HCT116 (cell line): Measurements from ENCODE around the gene TOPBP1. TPM values are rescaled to one million over a fixed set of nuclear protein-coding genes. Genes with fewer than 3 reads are reported as not detected.

ENCODE experiments used
- ATAC-seq: fragments of 200-7000 bp; cut with Tn5 transposase; 2 replicates; pipeline ENCODE4 v1.9.1; 2020; ENCODE audit warnings: mild to moderate bottlenecking, moderate library complexity
- BruUV-seq: library from RNA; stranded (reverse); fragments of 400-500 nt; replicated peaks from 2 replicates; lab custom pipeline; 2021; lab: Mats Ljungman, UMichigan
- CTCF ChIA-PET: fragments of 300-600 bp; sonication (Branson Sonifier 250); formaldehyde crosslinking; loops from one replicate; lab custom pipeline; 2021; ENCODE audit warnings: antibody characterized with exemption; lab: Charles Lee
- POLR2A ChIA-PET: fragments of 300-600, 350-600 bp; sonication (Branson Sonifier 250); formaldehyde crosslinking; loops from one replicate; lab custom pipeline; 2021; ENCODE audit warnings: antibody characterized with exemption; lab: Charles Lee
- RAD21 ChIA-PET, 2 experiments: fragments of 300-600 bp; sonication (Branson Sonifier 250); formaldehyde crosslinking; loops; one replicate each; lab custom pipeline; 2023; ENCODE audit warnings: low total read pairs in 2 of 2; ENCODE audit not compliant: uncharacterized antibody in 2 of 2, unreplicated experiment in 2 of 2, low non-redundant PET in 1 of 2; lab: Charles Lee
- DNase-seq: peaks from one replicate; pipeline ENCODE4 v3.0.0-alpha.2; 2010; ENCODE audit warnings: low read depth, low spot score
- H2AFZ ChIP-seq: fragments of 200-600 bp; shearing (Covaris generic), sonication (generic); 2 replicates; pipeline ENCODE4 v1.6.1; 2017; ENCODE audit warnings: low read depth, mixed run types, mixed read lengths, antibody characterized with exemption, low read length; ENCODE audit not compliant: poor library complexity, severe bottlenecking
- H3K27ac ChIP-seq: 2 replicates; pipeline ENCODE4 v1.5.1; 2012; ENCODE audit warnings: low read depth, low read length
- H3K27me3 ChIP-seq: fragments of 200-600 bp; sonication (generic); 2 replicates; pipeline ENCODE4 v1.6.1; 2016; ENCODE audit warnings: mixed run types, low read length, mixed read lengths; ENCODE audit not compliant: insufficient read depth
- H3K36me3 ChIP-seq, 2 experiments: fragments of 200-500 bp in 1 of 2; fragments of 200-600 bp in 1 of 2; sonication (Bioruptor generic) in 1 of 2; sonication (generic) in 1 of 2; 2 replicates each; pipeline versions ENCODE4 v1.5.1 to v1.6.1; 2014 to 2016; ENCODE audit warnings: low read length in 2 of 2, inconsistent platforms in 1 of 2, mixed read lengths in 1 of 2, mixed run types in 1 of 2; ENCODE audit not compliant: insufficient read depth in 2 of 2, control insufficient read depth in 1 of 2
- H3K4me1 ChIP-seq, 2 experiments: fragments of 200-600 bp in 1 of 2; sonication (generic) in 1 of 2; 2 replicates each; pipeline versions ENCODE4 v1.5.1 to v1.6.1; 2012 to 2017; ENCODE audit warnings: low read length in 2 of 2, inconsistent platforms in 1 of 2, mild to moderate bottlenecking in 1 of 2, mixed read lengths in 1 of 2, mixed run types in 1 of 2, moderate library complexity in 1 of 2; ENCODE audit not compliant: insufficient read depth in 2 of 2, control insufficient read depth in 1 of 2
- H3K4me2 ChIP-seq: fragments of 200-600 bp; sonication (generic); 2 replicates; pipeline ENCODE4 v1.6.1; 2017; ENCODE audit warnings: mixed run types, low read length, mixed read lengths
- H3K4me3 ChIP-seq, 2 experiments: fragments of 200-600 bp in 1 of 2; sonication (generic) in 1 of 2; replicated peaks in 1 of 2; 2 replicates each; pipeline ENCODE4 v1.5.1; 2011 to 2016; ENCODE audit warnings: low read length in 2 of 2, control low read depth in 1 of 2, low read depth in 1 of 2, mild to moderate bottlenecking in 1 of 2, mixed read lengths in 1 of 2, mixed run types in 1 of 2
- H3K79me2 ChIP-seq: fragments of 200-600 bp; sonication (generic); 2 replicates; pipeline ENCODE4 v1.6.1; 2017; ENCODE audit warnings: mild to moderate bottlenecking, mixed run types, low read length, moderate library complexity, mixed read lengths; ENCODE audit not compliant: insufficient read depth
- H3K9ac ChIP-seq: fragments of 200-600 bp; sonication (generic); 2 replicates; pipeline ENCODE4 v1.6.1; 2016; ENCODE audit warnings: low read length, mixed read lengths
- H3K9me2 ChIP-seq: fragments of 200-600 bp; sonication (generic), shearing (Covaris generic); 2 replicates; pipeline ENCODE4 v1.6.1; 2017; ENCODE audit warnings: mixed run types, mild to moderate bottlenecking, moderate library complexity; ENCODE audit not compliant: insufficient read depth
- H3K9me3 ChIP-seq, 2 experiments: fragments of 200-500 bp in 1 of 2; fragments of 200-600 bp in 1 of 2; sonication (Bioruptor generic) in 1 of 2; sonication (generic) in 1 of 2; 2 replicates each; pipeline ENCODE4 v1.6.1; 2014 to 2017; ENCODE audit warnings: low read length in 2 of 2, mixed read lengths in 2 of 2, inconsistent platforms in 1 of 2, low read depth in 1 of 2, mild to moderate bottlenecking in 1 of 2, mixed run types in 1 of 2, moderate library complexity in 1 of 2; ENCODE audit not compliant: control insufficient read depth in 1 of 2, insufficient read depth in 1 of 2
- H4K20me1 ChIP-seq: fragments of 200-600 bp; sonication (generic), shearing (Covaris generic); 2 replicates; pipeline ENCODE4 v1.6.1; 2017; ENCODE audit warnings: mixed run types, mild to moderate bottlenecking, moderate library complexity; ENCODE audit not compliant: insufficient read depth
- CBX3 ChIP-seq: IDR thresholded peaks from 2 replicates; pipeline ENCODE4 v1.6.1; 2012; ENCODE audit warnings: low read depth
- CEBPB ChIP-seq: IDR thresholded peaks from 2 replicates; pipeline ENCODE4 v1.6.1; 2012; ENCODE audit warnings: low read depth
- EGR1 ChIP-seq: IDR thresholded peaks from 2 replicates; pipeline ENCODE4 v1.6.1; 2012; ENCODE audit warnings: low read depth
- ELF1 ChIP-seq: IDR thresholded peaks from 2 replicates; pipeline ENCODE4 v1.6.1; 2012; ENCODE audit warnings: low read depth, borderline replicate concordance
- EZH2 ChIP-seq: fragments of 200-600 bp; sonication (generic); IDR thresholded peaks from 2 replicates; pipeline ENCODE4 v1.6.1; 2017; ENCODE audit warnings: antibody characterized with exemption, mixed run types
- EZH2phosphoT487 ChIP-seq: fragments of 200-600 bp; IDR thresholded peaks from 2 replicates; pipeline ENCODE4 v1.6.1; 2018; ENCODE audit warnings: antibody characterized with exemption, borderline replicate concordance
- FOSL1 ChIP-seq: IDR thresholded peaks from 2 replicates; pipeline ENCODE4 v1.6.1; 2012; ENCODE audit warnings: low read depth
- JUND ChIP-seq: IDR thresholded peaks from 2 replicates; pipeline ENCODE4 v1.6.1; 2012
- POLR2A ChIP-seq: IDR thresholded peaks from 2 replicates; pipeline ENCODE4 v1.7.0; 2011; ENCODE audit warnings: borderline replicate concordance; ENCODE audit not compliant: insufficient read depth, insufficient read length; ENCODE audit errors: extremely low read depth
- POLR2AphosphoS5 ChIP-seq: IDR thresholded peaks from 2 replicates; pipeline ENCODE4 v1.6.1; 2011; ENCODE audit warnings: mild to moderate bottlenecking, low read depth, low read length, moderate library complexity
- RAD21 ChIP-seq: IDR thresholded peaks from 2 replicates; pipeline ENCODE4 v1.6.1; 2012; ENCODE audit warnings: low read depth, mild to moderate bottlenecking
- SIN3A ChIP-seq: IDR thresholded peaks from 2 replicates; pipeline ENCODE4 v1.6.1; 2012; ENCODE audit warnings: low read depth
- SP1 ChIP-seq: IDR thresholded peaks from 2 replicates; pipeline ENCODE4 v1.6.1; 2012; ENCODE audit warnings: low read depth
- SRF ChIP-seq: IDR thresholded peaks from 2 replicates; pipeline ENCODE4 v1.6.1; 2012; ENCODE audit warnings: low read depth
- TCF7L2 ChIP-seq: IDR thresholded peaks from 2 replicates; pipeline ENCODE4 v1.7.0; 2011; ENCODE audit warnings: borderline replicate concordance, inconsistent platforms; ENCODE audit not compliant: insufficient read depth, insufficient read length; ENCODE audit errors: extremely low read depth
- YY1 ChIP-seq: IDR thresholded peaks from 2 replicates; pipeline ENCODE4 v1.6.1; 2011; ENCODE audit warnings: low read length, low read depth, moderate library complexity, mild to moderate bottlenecking; ENCODE audit not compliant: insufficient replicate concordance; ENCODE audit errors: extremely low read depth
- ZFX ChIP-seq: fragments of 450-650 bp; IDR thresholded peaks from 2 replicates; pipeline ENCODE4 v1.6.1; 2017
- intact Hi-C: fragments of 100-400 bp; cut with micrococcal nuclease; formaldehyde crosslinking; loops from 2 replicates; pipeline ENCODE4 v1.10.0; 2022
- total RNA-seq: library from RNA; stranded (reverse); gene quantifications from one replicate; pipeline ENCODE4 v1.2.1, GENCODE V29; 2021; ENCODE audit not compliant: unreplicated experiment
- TF ChIP-seq, protein P1 (sequence below): IDR thresholded peaks from 2 replicates; pipeline ENCODE4 v1.6.1; 2012
- TF ChIP-seq, protein P2 (sequence below): IDR thresholded peaks from 2 replicates; pipeline ENCODE4 v1.6.1; 2012
- TF ChIP-seq, protein P3 (sequence below): IDR thresholded peaks from 2 replicates; pipeline ENCODE4 v1.6.1; 2011; ENCODE audit warnings: mild to moderate bottlenecking, low read length, moderate library complexity; ENCODE audit not compliant: insufficient replicate concordance; ENCODE audit errors: extremely low read depth
- TF ChIP-seq, protein P4 (sequence below): IDR thresholded peaks from 2 replicates; pipeline ENCODE4 v1.6.1; 2012; ENCODE audit warnings: low read depth

The TOPBP1 gene
- total RNA-seq, 1 experiment from 2014 or later: 42.2 TPM

DNA sequence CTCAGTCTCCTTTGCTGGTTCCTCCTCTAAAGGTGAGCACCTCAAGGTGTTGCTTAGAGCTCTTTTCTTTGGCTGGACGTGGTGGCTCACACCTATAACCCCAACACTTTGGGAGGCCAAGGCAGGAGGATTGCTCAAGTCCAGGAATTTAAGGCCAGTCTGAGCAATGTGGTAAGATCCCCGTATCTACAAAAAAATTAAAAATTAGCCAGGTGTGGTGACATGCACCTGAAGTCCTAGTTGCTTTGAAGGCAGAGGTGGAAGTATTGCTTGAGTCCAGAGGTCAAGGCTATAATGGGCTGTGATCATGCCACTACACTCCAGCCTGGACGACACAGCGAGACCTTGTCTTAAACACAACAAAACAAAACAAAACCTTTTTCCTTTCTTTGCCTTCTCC lies 28.3 kb downstream of the TOPBP1 start (continued):
- no peak for TF ChIP-seq EZH2phosphoT487
- TF ChIP-seq SIN3A: no peak
- TF ChIP-seq POLR2AphosphoS5: no peak
- TF ChIP-seq TCF7L2: no peak
- TF ChIP-seq, protein P1, sequence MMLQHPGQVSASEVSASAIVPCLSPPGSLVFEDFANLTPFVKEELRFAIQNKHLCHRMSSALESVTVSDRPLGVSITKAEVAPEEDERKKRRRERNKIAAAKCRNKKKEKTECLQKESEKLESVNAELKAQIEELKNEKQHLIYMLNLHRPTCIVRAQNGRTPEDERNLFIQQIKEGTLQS: no peak
- no peak for TF ChIP-seq POLR2A
- TF ChIP-seq EZH2: no peak
- no peak for TF ChIP-seq SP1

DNA sequence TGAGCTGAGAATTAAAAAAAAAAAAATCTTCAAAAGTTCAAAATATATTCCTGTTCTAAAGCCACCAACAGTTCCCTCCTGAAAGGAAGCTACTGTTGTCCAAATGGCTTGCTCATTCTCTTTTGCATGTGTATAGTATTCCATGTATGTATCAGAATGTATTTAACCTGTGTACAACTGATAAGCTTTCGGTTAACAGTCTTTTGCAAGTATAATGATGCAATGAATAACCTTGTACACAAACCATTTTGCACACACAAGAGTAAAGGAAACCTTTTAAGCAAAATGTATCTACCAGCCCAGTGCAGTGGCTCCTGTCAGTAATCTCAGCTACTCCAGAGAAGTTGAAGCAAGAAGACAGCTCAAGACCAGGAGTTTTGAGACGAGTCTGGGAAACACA lies 32.6 kb downstream of the TOPBP1 start:
- intact Hi-C loops: no loop called here
- H3K4me2 ChIP-seq: no peak overlapping the region
- no peak for ATAC-seq
- no peak overlapping the region for H3K9ac ChIP-seq
- H3K27me3 ChIP-seq: no peaks in the 10 kb centered on the region
- H3K36me3 ChIP-seq: peaks cover 23 to 51% of the 10 kb centered on the region in 2 experiments
- H3K9me2 ChIP-seq: no peaks in the 10 kb centered on the region
- H3K79me2 ChIP-seq: peaks cover 20% of the 10 kb centered on the region
- H3K4me1 ChIP-seq: peaks cover 0 to 17% of the 10 kb centered on the region in 2 experiments; a peak in 2 of 4 replicates
- ChIA-PET POLR2A (no interaction called here), RAD21 (no interaction called here), CTCF (no interaction called here)
- no peak for DNase-seq
- no peaks in the 10 kb centered on the region for H3K9me3 ChIP-seq
- H4K20me1 ChIP-seq: no peaks in the 10 kb centered on the region
- no TSS peak for BruUV-seq
- H3K4me3 ChIP-seq: no peak overlapping the region
- no peak overlapping the region for H3K27ac ChIP-seq
- H2AFZ ChIP-seq: no peak overlapping the region
- TF ChIP-seq POLR2AphosphoS5: no peak
- no peak for TF ChIP-seq CEBPB
- TF ChIP-seq SP1: no peak
- no peak for TF ChIP-seq RAD21
- TF ChIP-seq POLR2A: no peak
- no peak for TF ChIP-seq FOSL1
- no peak for TF ChIP-seq ELF1
- no peak for TF ChIP-seq YY1
- TF ChIP-seq, protein P2, sequence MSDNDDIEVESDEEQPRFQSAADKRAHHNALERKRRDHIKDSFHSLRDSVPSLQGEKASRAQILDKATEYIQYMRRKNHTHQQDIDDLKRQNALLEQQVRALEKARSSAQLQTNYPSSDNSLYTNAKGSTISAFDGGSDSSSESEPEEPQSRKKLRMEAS: no peak
- TF ChIP-seq SRF: no peak
- TF ChIP-seq ZFX: no peak
- no peak for TF ChIP-seq EZH2phosphoT487
- TF ChIP-seq EGR1: no peak
- TF ChIP-seq, protein P3, sequence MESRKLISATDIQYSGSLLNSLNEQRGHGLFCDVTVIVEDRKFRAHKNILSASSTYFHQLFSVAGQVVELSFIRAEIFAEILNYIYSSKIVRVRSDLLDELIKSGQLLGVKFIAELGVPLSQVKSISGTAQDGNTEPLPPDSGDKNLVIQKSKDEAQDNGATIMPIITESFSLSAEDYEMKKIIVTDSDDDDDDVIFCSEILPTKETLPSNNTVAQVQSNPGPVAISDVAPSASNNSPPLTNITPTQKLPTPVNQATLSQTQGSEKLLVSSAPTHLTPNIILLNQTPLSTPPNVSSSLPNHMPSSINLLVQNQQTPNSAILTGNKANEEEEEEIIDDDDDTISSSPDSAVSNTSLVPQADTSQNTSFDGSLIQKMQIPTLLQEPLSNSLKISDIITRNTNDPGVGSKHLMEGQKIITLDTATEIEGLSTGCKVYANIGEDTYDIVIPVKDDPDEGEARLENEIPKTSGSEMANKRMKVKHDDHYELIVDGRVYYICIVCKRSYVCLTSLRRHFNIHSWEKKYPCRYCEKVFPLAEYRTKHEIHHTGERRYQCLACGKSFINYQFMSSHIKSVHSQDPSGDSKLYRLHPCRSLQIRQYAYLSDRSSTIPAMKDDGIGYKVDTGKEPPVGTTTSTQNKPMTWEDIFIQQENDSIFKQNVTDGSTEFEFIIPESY: no peak
- no peak for TF ChIP-seq JUND
- TF ChIP-seq, protein P4, sequence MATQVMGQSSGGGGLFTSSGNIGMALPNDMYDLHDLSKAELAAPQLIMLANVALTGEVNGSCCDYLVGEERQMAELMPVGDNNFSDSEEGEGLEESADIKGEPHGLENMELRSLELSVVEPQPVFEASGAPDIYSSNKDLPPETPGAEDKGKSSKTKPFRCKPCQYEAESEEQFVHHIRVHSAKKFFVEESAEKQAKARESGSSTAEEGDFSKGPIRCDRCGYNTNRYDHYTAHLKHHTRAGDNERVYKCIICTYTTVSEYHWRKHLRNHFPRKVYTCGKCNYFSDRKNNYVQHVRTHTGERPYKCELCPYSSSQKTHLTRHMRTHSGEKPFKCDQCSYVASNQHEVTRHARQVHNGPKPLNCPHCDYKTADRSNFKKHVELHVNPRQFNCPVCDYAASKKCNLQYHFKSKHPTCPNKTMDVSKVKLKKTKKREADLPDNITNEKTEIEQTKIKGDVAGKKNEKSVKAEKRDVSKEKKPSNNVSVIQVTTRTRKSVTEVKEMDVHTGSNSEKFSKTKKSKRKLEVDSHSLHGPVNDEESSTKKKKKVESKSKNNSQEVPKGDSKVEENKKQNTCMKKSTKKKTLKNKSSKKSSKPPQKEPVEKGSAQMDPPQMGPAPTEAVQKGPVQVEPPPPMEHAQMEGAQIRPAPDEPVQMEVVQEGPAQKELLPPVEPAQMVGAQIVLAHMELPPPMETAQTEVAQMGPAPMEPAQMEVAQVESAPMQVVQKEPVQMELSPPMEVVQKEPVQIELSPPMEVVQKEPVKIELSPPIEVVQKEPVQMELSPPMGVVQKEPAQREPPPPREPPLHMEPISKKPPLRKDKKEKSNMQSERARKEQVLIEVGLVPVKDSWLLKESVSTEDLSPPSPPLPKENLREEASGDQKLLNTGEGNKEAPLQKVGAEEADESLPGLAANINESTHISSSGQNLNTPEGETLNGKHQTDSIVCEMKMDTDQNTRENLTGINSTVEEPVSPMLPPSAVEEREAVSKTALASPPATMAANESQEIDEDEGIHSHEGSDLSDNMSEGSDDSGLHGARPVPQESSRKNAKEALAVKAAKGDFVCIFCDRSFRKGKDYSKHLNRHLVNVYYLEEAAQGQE: no peak
- TF ChIP-seq CBX3: no peak
